ENCODE data around the gene CNOT3. TPM values are rescaled to one million over a fixed set of nuclear protein-coding genes. Genes with fewer than 3 reads are reported as not detected.

CNOT3 gene
- total RNA-seq, 1 experiment from 2014 or later = 91.2 TPM

- Histone ChIP-seq H3K56ac (ENCODE audit: insufficient read length, low read depth, low read length) (no peak overlapping the region), H2BK20ac (ENCODE audit: low read depth, low read length, poor library complexity, severe bottlenecking) (no peak overlapping the region), H3K23ac (ENCODE audit: insufficient read length, low read depth, low read length) (no peak overlapping the region), H3K23me2 (ENCODE audit: insufficient read length, low read depth, low read length, poor library complexity, severe bottlenecking) (peaks cover 10% of the 10 kb centered on the region), H2BK5ac (ENCODE audit: insufficient read length, low read length) (no peak overlapping the region), H2BK120ac (ENCODE audit: low read depth, low read length, poor library complexity, severe bottlenecking) (no peak overlapping the region), H4K91ac (ENCODE audit: insufficient read length, low read depth, low read length) (no peak overlapping the region), H3K9ac (ENCODE audit: extremely low read depth, insufficient read length, low read length) (no peak overlapping the region), H3K79me2 (ENCODE audit: insufficient read depth, low read length) (no peaks in the 10 kb centered on the region), H3K27me3 (ENCODE audit: insufficient read depth, low read length) (no peaks in the 10 kb centered on the region), H4K20me1 (ENCODE audit: control insufficient read depth, insufficient read depth, insufficient read length) (peaks cover 3% of the 10 kb centered on the region), H3K14ac (ENCODE audit: insufficient read depth, low read length) (no peak overlapping the region), H3K4me1 (ENCODE audit: insufficient read depth, low read length) (peaks cover under 1% of the 10 kb centered on the region; the same call in 1 of the 2 replicates), H3K79me1 (ENCODE audit: insufficient read depth, low read depth, low read length, poor library complexity, severe bottlenecking) (no peaks in the 10 kb centered on the region), H3K9me3 (ENCODE audit: control insufficient read depth, low read depth, low read length) (no peaks in the 10 kb centered on the region), H2AK5ac (ENCODE audit: insufficient read length, low read length) (no peak overlapping the region), H4K8ac (replicated peaks; ENCODE audit: insufficient read length, low read depth, low read length) (no peak overlapping the region), H3K18ac (ENCODE audit: insufficient read length, low read depth, low read length) (no peak overlapping the region), H3K4me2 (ENCODE audit: insufficient read depth, insufficient read length, low read length) (no peak overlapping the region), H3T11ph (ENCODE audit: low read length) (no peak overlapping the region), H2BK15ac (ENCODE audit: low read depth, low read length) (no peak overlapping the region), H3K4ac (ENCODE audit: low read depth, low read length) (no peak overlapping the region), H3K27ac (ENCODE audit: insufficient read length, low read depth, low read length) (no peak overlapping the region), H2BK12ac (ENCODE audit: insufficient read length, low read depth, low read length) (no peak overlapping the region), H2AFZ (ENCODE audit: low read length) (no peak overlapping the region), H4K5ac (ENCODE audit: insufficient read length, low read depth, low read length) (no peak overlapping the region)
- Mint-ChIP-seq H3K9me3 (no peaks in the 10 kb centered on the region), H3K36me3 (ENCODE audit: insufficient read depth in 1 of 3, low read depth in 3 of 3) (peaks cover 20 to 45% (median 43%) of the 10 kb centered on the region in 3 experiments), H3K27me3 (ENCODE audit: low read depth) (no peaks in the 10 kb centered on the region), H3K27ac (peak overlapping the region in 1 of 3 experiments; percentile 52; a peak in 1 of 7 replicates), H3K4me1 (peaks cover 8 to 18% of the 10 kb centered on the region in 2 experiments), H3K4me3 (peak overlapping the region; percentile 87 to 93; a peak in 4 of 5 replicates)
- whole genome bisulfite sequencing (ENCODE audit: extremely low coverage, insufficient read length, low lambda C conversion rate) = no CpG with 5 or more reads among the region's 11 CpGs
- no peak for TF ChIP-seq CTCF (conservative IDR thresholded peaks at IDR 0.05)
- DNase-seq = peak; percentile 22
Observed at GRCh38 chr19:54186934-54187381, 49.4 kb downstream of the CNOT3 start.

Data from H9 (cell line).